Fibroblast of mammary gland (primary cell): ENCODE results near the gene GNG7.
A peak's percentile ranks its signal among the peaks of the same experiment; 100 is the strongest.
"Not testable (repeated sequence)": the region's sequence is repeated elsewhere in the genome, so short reads cannot be mapped to it uniquely, and the experiment has no call there.

Source experiments
- DNase-seq: peaks from one replicate; pipeline ENCODE4 v3.0.0-alpha.2; 2010; ENCODE audit warnings: low read depth
- H3K4me3 ChIP-seq: 2 replicates; pipeline ENCODE4 v1.5.1; 2011; ENCODE audit warnings: low read depth, mild to moderate bottlenecking, low read length, moderate library complexity; ENCODE audit not compliant: control insufficient read depth
- TF ChIP-seq, protein P1 (sequence below): conservative IDR thresholded peaks from 2 replicates; pipeline ENCODE4 v1.5.1; 2011; ENCODE audit warnings: low read depth, low read length, inconsistent platforms; ENCODE audit not compliant: control insufficient read depth, insufficient read depth

Gene GNG7

DNA sequence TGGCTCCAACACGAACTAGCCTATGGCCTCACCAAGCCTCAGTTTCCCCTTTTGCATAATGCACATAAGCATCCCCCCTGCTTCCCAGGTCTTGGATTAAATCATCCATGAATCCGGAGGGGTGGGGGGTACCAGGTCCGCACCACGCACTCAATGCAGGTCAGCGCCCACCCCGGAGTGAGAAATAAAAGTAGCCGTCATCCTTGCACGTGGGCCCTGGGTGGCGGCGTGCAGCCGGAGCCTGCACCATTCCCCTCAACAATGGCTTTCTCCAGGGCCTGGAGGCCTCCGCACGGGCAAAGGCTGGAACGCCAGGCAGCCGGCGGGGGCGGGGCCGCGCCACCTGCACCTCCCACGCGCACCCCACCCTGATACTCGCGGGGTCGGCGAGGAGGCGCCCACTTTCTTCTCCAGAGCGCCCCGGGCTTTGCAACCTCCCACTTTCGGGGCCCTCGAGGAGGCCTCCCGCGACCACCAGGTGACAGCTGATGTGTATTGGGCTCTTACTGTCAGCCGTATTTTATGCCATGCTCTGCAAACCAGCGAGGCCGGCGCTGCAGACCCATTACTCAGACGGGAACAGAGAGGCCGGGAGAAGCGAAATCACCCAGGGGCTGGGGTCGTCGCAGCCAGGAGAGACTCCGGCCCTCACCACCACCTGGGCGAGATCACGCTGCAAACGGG lies 227.3 kb downstream of the GNG7 start:
- peak overlapping the region; percentile 58 for H3K4me3 ChIP-seq
- TF ChIP-seq, protein P1, sequence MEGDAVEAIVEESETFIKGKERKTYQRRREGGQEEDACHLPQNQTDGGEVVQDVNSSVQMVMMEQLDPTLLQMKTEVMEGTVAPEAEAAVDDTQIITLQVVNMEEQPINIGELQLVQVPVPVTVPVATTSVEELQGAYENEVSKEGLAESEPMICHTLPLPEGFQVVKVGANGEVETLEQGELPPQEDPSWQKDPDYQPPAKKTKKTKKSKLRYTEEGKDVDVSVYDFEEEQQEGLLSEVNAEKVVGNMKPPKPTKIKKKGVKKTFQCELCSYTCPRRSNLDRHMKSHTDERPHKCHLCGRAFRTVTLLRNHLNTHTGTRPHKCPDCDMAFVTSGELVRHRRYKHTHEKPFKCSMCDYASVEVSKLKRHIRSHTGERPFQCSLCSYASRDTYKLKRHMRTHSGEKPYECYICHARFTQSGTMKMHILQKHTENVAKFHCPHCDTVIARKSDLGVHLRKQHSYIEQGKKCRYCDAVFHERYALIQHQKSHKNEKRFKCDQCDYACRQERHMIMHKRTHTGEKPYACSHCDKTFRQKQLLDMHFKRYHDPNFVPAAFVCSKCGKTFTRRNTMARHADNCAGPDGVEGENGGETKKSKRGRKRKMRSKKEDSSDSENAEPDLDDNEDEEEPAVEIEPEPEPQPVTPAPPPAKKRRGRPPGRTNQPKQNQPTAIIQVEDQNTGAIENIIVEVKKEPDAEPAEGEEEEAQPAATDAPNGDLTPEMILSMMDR, result no peak
- DNase-seq, result peak; percentile 62

DNA sequence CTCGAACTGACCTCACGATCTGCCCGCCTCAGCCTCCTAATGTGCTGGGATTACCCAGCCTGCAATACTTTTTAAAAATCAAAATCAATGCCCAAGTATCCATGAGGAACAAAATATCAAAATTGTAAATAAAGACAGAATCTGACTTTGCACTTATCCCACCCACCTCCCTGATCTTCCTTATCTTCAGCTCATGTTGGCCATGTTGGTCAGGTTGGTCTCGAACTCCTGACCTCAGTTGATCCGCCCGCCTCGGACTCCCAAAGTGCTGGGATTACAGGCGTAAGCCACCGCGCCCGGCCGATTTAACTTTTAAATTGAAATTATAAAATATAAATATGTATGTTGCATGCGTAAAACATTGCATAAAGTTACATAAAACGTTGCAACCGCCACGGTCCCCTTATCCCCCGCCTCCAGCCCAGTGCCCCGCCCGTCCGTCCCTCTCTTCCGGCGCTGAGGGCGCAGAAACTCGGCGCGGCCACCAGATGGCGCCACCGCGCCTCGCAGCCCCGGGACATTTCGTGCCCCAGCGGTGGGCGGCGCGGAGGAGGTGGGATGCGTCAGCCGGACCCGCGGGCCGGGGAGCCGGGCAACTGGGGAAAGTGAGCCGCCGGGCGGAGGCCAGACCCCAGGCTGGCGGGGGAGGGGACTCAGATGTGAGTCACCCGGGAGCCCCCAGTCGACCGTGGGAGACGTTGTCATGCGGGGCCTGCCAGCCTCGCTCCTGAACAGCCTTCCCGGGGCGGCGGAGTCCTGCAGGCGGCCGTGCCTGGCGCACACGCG lies 228.1 kb downstream of the GNG7 start:
- TF ChIP-seq, protein P1, result peak; percentile 57
- peak; percentile 86 for DNase-seq
- peak overlapping the region; percentile 58 for H3K4me3 ChIP-seq

DNA sequence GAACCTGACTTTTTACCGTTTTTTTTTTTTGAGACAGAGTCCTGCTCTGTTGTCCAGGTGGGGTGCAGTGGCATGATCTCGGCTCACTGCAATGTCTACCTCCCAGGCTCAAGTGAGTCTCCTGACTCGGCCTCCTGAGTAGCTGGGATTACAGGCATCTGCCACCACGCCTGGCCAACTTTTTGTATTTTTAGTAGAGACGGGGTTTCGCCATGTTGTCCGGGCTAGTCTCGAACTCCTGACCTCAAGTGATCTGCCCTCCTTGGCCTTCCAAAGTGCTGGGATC lies 232.6 kb downstream of the GNG7 start:
- DNase-seq, H3K4me3 ChIP-seq: not testable (repeated sequence)

DNA sequence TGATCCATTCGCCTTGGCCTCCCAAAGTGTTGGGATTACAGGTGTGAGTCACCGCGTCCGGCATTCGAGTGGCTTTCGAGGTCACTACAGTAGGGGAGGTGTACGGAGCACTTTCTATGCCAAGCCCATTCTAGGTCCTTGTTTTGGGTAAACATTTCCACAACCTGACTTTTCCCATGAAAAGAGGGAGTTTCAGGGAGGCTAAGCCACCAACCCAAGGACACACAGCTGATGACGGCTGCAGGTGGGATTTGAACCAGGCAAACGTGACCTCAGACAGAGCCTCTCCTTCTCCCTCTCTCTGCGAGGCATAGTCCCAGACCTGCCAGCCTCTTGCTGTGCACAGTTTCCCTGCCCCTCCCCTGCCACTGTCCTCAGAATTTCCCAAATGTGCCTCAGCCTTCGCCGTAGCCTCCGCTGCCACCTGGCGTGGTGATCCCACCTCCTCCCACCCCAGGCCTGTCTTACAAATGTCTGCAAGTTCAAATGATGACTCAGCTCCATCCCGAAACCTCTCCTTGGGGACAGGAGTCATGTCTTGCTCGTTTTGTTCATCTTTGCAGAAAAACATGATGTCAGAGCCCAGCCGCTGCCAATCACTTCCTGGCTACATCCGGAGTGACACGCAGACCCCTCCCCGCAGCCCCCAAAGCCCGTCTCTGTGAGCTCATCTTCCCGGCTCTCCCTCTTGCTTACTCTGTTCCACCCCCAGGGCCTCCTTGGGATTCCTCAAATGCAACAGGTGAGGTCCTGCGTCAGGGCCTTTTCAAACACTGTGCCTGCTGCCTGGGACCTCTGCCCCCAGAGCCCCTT lies 233.2 kb downstream of the GNG7 start:
- TF ChIP-seq, protein P1, result no peak
- DNase-seq, result peak; percentile 96

DNA sequence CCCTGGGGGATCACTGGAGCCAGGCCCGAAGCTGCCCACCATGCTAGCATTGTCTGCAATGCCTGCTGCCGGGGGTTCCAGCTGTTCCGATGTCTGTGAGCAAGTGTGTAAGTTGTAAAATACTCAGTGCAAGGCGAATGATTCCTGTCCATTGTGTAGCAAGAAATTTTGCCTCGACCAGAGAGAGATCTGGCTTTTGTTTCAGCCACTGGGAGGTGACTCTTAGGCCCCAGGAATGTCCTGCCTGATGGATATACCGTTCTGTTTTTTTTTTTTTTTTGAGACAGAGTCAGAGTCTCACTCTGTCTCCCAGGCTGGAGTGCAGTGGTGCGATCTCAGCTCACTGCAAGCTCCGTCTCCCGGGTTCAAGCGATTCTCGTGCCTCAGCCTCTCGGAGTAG lies 233.9 kb downstream of the GNG7 start:
- no peak for DNase-seq
- TF ChIP-seq, protein P1, result no peak
- H3K4me3 ChIP-seq, result no peak overlapping the region

More for the DNA sequence above, 233.2 kb downstream of the GNG7 start:
- H3K4me3 ChIP-seq, result no peak overlapping the region

DNA sequence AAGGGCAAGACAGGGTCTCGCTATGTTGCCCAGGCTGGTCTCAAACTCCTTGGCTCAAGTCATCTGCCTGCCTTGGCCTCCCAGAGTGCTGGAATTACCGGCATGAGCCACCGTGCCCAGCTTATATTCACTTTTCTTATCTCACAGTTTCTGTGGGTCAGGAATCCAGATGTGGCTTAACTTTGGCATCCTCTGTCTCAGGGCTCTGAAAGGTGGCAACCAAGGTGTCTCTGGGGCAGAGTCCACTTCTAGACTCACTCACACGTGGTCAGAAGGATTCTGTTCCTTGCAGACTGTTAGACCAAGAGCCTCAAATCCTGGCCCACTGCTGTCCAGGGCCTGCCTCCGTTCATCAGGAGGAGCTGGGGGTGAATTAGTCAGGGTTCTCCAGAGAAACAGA lies 238.1 kb downstream of the GNG7 start:
- TF ChIP-seq, protein P1, result no peak

DNA sequence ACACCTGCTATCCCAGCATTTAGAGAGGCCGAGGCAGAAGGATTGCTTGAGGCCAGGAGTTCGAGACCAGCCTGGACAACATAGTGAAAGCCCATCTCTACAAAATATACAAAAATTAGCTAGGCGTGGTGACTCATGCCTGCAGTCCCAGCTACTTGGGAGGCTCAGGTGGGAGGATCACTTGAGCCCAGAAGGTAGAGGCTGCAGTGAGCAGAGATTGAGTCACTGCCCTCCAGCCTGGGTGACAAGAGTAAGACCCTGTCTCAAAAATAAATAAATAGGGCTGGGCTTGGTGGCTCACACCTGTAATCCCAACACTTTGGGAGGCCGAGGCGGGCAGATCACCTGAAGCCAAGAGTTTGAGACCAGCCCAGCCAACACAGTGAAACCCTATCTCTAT lies 238.8 kb downstream of the GNG7 start:
- not testable (repeated sequence) for H3K4me3 ChIP-seq, DNase-seq

More for the DNA sequence above, 238.1 kb downstream of the GNG7 start:
- no peak for DNase-seq
- no peak overlapping the region for H3K4me3 ChIP-seq
